Breast epithelium (tissue), 3 donors: ENCODE results near the gene POGK.

Source experiments
- CTCF ChIP-seq, 3 donors: fragments of 450-650 bp; IDR thresholded peaks; one replicate each; pipeline ENCODE4 v1.5.1; 2016 to 2017; ENCODE audit warnings: antibody characterized with exemption in 3 of 3, mild to moderate bottlenecking in 3 of 3, moderate library complexity in 3 of 3
- POLR2A ChIP-seq: fragments of 450-650 bp; IDR thresholded peaks from one replicate; pipeline ENCODE4 v1.6.1; 2016; ENCODE audit warnings: antibody characterized with exemption, mild to moderate bottlenecking, moderate library complexity
- POLR2AphosphoS5 ChIP-seq, 3 donors: sonication (generic); formaldehyde crosslinking; IDR thresholded peaks; one replicate each; pipeline ENCODE4 v1.6.1; 2017; ENCODE audit warnings: antibody characterized with exemption in 3 of 3

DNA sequence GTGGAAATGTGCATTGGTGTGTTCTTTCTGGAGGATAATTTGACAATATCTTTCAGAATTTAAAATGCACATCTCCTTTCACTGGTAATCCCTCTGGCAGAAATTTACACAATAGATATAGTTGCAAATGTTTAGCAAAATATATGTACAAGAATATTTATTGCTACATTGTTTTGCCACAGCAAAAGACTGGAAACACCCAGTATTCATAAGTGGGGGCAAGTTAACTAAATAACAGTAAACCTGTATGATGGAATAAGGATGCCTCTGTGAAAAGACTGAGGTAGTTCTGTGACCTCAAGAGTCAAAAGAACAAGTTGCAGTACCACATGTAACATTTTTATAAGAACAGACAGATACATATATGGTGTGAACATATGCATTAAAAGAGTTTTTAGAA lies 50.5 kb downstream of the POGK start:
- TF ChIP-seq CTCF (IDR thresholded peaks at IDR 0.05) (no peak), POLR2A (no peak), POLR2AphosphoS5 (IDR thresholded peaks at IDR 0.05) (no peak)
